AG09309 (cell line): ENCODE results near the gene PGF.

ENCODE experiments used
- DNase-seq: peaks from one replicate; pipeline ENCODE4 v3.0.0-alpha.2; 2010; ENCODE audit warnings: low read depth
- H3K4me3 ChIP-seq: 2 replicates; pipeline ENCODE4 v1.5.1; 2011; ENCODE audit warnings: mild to moderate bottlenecking, low read depth, low read length, moderate library complexity; ENCODE audit not compliant: control insufficient read depth
- TF ChIP-seq, protein P1 (sequence below): IDR thresholded peaks from 2 replicates; pipeline ENCODE4 v1.5.1; 2011; ENCODE audit warnings: mild to moderate bottlenecking, low read depth, low read length, inconsistent platforms; ENCODE audit not compliant: insufficient read depth, control insufficient read depth; ENCODE audit errors: missing control alignments

The PGF gene

DNA sequence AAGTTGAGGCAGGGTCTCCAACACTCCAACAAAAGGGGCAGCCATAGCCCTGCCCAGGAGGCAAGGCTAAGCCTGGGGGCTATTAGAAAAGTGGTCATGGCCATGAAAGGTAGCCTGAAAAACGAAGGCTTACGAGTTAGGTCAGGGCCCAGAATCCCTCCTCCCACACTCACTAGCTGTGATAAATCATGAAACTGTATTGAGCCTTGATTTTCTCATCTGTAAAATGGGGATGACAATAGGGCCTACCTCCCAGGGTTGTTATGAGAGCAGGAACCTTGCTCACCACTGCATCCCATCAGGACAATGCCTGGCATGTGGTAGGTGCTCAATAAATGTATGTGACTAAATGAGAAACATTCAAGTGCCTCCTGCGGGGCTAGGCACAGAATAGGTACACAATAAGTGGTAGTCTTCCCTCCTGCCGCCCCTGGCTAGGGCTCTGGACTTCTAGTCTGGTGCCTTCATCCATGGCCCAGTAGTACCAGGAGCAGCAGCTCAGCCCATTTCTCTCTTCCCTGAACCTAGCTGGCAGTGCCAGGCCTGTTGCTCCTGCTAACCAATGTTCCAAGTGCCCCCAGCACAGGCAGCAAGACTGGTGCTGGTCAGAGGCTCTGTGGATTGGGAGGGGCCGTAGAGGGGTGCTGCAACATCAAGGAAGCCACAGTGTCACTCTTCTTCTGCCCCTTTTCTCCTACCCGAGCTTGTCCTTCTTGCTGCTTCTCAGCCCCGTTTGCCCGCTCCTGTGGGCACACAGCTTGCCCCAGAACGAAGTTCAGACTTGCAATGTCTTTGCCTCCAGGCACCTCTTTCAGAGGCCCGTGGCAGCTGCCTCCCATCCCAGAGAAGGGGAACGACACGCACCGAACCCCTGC, 7.8 kb downstream of the PGF start:
- H3K4me3 ChIP-seq: no peak overlapping the region
- no peak for DNase-seq
- TF ChIP-seq, protein P1, sequence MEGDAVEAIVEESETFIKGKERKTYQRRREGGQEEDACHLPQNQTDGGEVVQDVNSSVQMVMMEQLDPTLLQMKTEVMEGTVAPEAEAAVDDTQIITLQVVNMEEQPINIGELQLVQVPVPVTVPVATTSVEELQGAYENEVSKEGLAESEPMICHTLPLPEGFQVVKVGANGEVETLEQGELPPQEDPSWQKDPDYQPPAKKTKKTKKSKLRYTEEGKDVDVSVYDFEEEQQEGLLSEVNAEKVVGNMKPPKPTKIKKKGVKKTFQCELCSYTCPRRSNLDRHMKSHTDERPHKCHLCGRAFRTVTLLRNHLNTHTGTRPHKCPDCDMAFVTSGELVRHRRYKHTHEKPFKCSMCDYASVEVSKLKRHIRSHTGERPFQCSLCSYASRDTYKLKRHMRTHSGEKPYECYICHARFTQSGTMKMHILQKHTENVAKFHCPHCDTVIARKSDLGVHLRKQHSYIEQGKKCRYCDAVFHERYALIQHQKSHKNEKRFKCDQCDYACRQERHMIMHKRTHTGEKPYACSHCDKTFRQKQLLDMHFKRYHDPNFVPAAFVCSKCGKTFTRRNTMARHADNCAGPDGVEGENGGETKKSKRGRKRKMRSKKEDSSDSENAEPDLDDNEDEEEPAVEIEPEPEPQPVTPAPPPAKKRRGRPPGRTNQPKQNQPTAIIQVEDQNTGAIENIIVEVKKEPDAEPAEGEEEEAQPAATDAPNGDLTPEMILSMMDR: no peak

DNA sequence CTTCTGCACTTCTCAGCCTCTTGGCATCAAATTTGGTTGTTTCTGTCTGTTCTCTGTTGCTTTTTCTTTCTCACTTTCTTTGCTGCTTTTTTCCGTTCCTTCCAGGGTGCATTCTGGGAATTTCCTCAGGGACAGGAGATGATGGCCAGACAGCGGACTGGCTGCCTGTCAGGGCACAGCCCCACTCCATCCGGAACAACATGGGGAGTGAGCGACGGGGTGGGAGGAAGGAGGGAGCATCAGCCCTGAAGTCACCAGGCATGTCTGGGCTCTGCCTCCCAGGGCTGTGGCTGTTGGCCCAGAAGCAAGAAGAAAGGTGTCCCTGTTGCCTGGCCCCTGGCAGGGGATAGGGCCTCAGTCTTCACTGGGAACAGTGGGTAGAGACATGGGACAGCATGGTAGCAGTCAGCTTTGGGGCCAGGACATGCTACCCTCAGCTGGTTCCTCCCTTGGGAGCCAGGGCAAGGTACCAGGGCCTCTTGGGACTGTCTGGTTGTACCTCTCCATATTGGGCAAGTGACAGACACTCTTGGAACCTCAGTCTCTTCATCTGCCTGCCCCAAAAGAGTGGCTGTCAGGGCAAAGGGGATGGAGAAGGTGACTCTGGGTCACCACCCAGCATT, 8.6 kb downstream of the PGF start:
- no peak overlapping the region for H3K4me3 ChIP-seq
- no peak for DNase-seq
- TF ChIP-seq, protein P1: no peak

DNA sequence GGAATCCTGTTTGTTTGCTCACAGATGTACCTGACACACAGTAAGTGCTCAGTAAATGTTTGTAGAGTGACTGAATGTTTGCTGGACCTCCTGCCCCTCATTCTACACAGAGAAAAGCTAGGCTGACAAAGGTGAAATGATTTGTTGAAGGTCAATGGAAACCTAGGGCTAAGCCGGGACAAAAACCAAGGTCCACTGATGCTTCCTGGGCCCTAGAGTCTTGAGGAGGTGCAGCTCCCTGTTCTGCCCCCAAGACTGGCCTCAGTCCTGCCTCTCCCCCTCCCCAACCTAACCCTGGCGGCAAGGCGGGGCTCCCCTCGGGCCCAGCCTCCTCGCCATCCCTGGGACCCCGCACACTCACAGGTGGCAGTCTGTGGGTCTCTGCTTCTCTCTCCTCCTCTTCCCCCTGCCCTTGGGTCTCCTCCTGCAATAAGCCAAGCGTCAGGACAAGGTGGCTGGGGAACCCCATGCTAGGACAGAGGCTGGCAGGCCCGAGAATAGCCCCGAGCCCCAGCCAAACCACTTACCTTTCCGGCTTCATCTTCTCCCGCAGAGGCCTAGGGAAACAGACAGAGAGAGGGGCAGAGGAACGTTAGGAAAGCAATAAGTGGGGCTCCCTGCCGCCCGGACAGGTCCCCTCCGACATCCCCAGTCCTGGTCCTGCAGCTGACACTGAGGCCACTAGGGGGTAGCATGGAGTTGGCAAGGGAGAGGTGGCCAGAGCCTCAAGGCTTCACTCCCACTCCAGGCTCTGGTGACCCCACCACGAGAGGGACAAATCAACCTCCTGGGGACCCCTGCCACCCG, 9.3 kb downstream of the PGF start:
- DNase-seq: no peak
- no peak overlapping the region for H3K4me3 ChIP-seq
- TF ChIP-seq, protein P1: peak; percentile 95

DNA sequence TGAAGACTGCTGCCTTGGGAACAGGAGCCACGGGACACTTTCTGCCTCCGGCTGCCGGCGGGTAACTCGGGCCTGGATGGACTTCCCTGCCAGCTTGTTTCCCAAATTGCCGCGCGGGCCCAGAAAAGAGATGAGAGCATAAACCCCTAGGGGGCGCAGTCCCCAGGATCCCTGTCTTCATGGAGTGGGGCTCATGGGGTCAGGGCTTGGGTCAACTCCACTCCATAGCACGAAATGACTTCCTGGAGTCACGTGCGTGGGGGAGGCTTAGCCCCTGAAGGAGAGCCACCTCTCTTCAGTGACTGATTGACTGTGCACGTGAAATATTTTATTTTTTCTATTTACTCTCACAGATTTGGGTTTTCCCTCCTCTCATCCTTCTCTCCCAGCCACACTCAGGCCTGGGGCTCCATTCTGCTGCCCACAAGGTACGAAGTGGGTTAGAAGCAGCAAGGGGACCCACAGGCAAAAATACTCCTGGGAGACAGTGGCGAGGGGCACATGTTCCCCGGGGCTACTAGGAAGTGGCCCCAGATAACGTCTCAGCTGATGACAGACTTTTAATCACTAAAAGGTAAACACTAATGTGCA, 10.0 kb downstream of the PGF start:
- no peak for DNase-seq
- no peak overlapping the region for H3K4me3 ChIP-seq
- TF ChIP-seq, protein P1: peak; percentile 61

DNA sequence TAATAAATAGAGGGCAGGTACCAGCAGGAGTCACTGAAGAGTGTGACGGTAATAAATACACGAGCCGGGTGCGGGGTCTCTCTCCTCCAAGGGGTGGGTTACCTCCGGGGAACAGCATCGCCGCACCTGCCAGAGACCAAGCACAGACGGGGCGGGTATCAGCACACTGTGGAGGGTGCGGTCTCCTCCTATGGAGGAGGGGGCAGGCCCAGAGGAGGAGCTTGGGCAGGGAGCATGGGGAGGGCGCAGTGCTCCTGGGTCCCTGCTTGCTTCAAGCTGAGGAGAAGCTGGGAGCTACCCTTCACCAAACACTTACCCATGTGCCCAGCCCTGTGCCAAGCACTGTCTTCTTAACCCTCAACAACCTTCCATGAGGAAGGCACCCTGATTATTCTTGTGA, 12.8 kb downstream of the PGF start:
- H3K4me3 ChIP-seq: no peak overlapping the region
- TF ChIP-seq, protein P1: no peak
- no peak for DNase-seq

DNA sequence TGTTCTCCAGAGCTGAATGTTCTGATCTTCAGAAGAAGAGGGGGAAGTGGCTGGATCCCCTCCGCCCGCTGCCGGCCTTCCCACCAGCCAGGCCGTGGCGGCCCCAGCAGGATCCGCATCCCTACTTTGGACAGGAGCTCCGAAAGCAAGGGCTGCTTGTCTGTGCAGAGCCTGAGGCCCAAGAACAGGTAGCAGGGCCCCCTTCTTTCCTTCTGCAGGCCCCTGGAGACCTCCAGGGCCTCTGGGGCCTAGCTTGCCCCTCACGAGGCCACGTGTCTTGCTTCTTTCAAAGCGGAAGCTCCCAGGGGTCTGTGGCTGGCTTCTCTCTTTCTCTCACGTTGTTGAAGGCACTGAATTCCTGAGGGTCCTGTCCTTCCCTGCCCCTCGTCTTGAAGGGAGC, 13.2 kb downstream of the PGF start:
- no peak for DNase-seq
- TF ChIP-seq, protein P1: no peak
- H3K4me3 ChIP-seq: no peak overlapping the region
